ENCODE measurements around the gene PRKCH. TPM values are rescaled to one million over a fixed set of nuclear protein-coding genes. Genes with fewer than 3 reads are reported as not detected.

Gene PRKCH
- polyA plus RNA-seq, 1 donor from 2014 or later, result 2.0 TPM

GRCh38 chr14:61326847-61327246 lies 5.5 kb downstream of the PRKCH start:
- Histone ChIP-seq H3K9me2 (ENCODE audit: insufficient read depth, low read length) (no peaks in the 10 kb centered on the region), H2AFZ (ENCODE audit: low read depth, low read length) (no peak overlapping the region), H3K4me3 (ENCODE audit: low read length) (no peak overlapping the region), H3F3A (ENCODE audit: insufficient read depth, low read length, poor library complexity, severe bottlenecking) (no peaks in the 10 kb centered on the region), H3K27ac (ENCODE audit: low read length) (no peak overlapping the region), H3K79me2 (replicated peaks; ENCODE audit: insufficient read depth, low read length) (no peaks in the 10 kb centered on the region), H3K36me3 (ENCODE audit: insufficient read depth, low read length) (no peaks in the 10 kb centered on the region), H3K9ac (ENCODE audit: low read length) (no peak overlapping the region), H3K9me3 (ENCODE audit: low read length) (no peaks in the 10 kb centered on the region), H3K4me2 (ENCODE audit: low read length) (no peak overlapping the region), H4K20me1 (ENCODE audit: insufficient read depth) (no peaks in the 10 kb centered on the region), H3K27me3 (ENCODE audit: insufficient read depth, low read depth, low read length) (peaks cover 31% of the 10 kb centered on the region)
- TF ChIP-seq CTCF (IDR thresholded peaks at IDR 0.05; ENCODE audit: poor library complexity, severe bottlenecking) (no peak), EP300 (conservative IDR thresholded peaks at IDR 0.05; ENCODE audit: poor library complexity, severe bottlenecking) (no peak), REST (IDR thresholded peaks at IDR 0.05; ENCODE audit: borderline replicate concordance) (no peak), POLR2AphosphoS5 (IDR thresholded peaks at IDR 0.05) (no peak)

GRCh38 chr14:61328626-61329262 lies 7.4 kb downstream of the PRKCH start:
- peaks cover 13% of the 10 kb centered on the region for H3K27me3 ChIP-seq (ENCODE audit: insufficient read depth, low read depth, low read length)
- no peak overlapping the region for H3K27ac ChIP-seq (ENCODE audit: low read length)
- H3K4me2 ChIP-seq (ENCODE audit: low read length), result no peak overlapping the region
- no peak overlapping the region for H3K9ac ChIP-seq (ENCODE audit: low read length)
- H4K20me1 ChIP-seq (ENCODE audit: insufficient read depth), result no peaks in the 10 kb centered on the region
- no peak for TF ChIP-seq TAF1 (IDR thresholded peaks at IDR 0.05; ENCODE audit: low read depth)
- TF ChIP-seq POLR2AphosphoS5 (IDR thresholded peaks at IDR 0.05), result no peak
- TF ChIP-seq EP300 (conservative IDR thresholded peaks at IDR 0.05; ENCODE audit: poor library complexity, severe bottlenecking), result no peak
- no peak for TF ChIP-seq EZH2 (IDR thresholded peaks at IDR 0.05; ENCODE audit: borderline replicate concordance, insufficient read depth, low read length, poor library complexity, severe bottlenecking)
- TF ChIP-seq CTCF (IDR thresholded peaks at IDR 0.05; ENCODE audit: poor library complexity, severe bottlenecking), result no peak
- TF ChIP-seq REST (IDR thresholded peaks at IDR 0.05; ENCODE audit: borderline replicate concordance), result no peak
- H3K9me2 ChIP-seq (ENCODE audit: insufficient read depth, low read length), result no peaks in the 10 kb centered on the region
- H3F3A ChIP-seq (ENCODE audit: insufficient read depth, low read length, poor library complexity, severe bottlenecking), result no peaks in the 10 kb centered on the region
- H3K9me3 ChIP-seq (ENCODE audit: low read length), result no peaks in the 10 kb centered on the region
- H3K36me3 ChIP-seq (ENCODE audit: insufficient read depth, low read length), result no peaks in the 10 kb centered on the region
- no peaks in the 10 kb centered on the region for H3K79me2 ChIP-seq (replicated peaks; ENCODE audit: insufficient read depth, low read length)
- H2AFZ ChIP-seq (ENCODE audit: low read depth, low read length), result no peak overlapping the region
- H3K4me3 ChIP-seq (ENCODE audit: low read length), result no peak overlapping the region
